GM21360 (cell line): ENCODE measurements around the gene TMEM191C.
A peak's percentile ranks its signal among the peaks of the same experiment; 100 is the strongest.
"Not testable (repeated sequence)": the region's sequence is repeated elsewhere in the genome, so short reads cannot be mapped to it uniquely, and the experiment has no call there.

ENCODE experiments used
- ATAC-seq: cut with Tn5 transposase; IDR thresholded peaks from one replicate; pipeline ENCODE4 v1.9.1; 2021; ENCODE audit warnings: mild to moderate bottlenecking, moderate library complexity; ENCODE audit not compliant: unreplicated experiment

TMEM191C gene

GRCh38 chr22:21445437-21446127 lies 21.6 kb upstream of the TMEM191C start:
- no peak for ATAC-seq

- no peak for ATAC-seq
Measured at GRCh38 chr22:21446128-21446826, 20.9 kb upstream of the TMEM191C start.

- ATAC-seq = no peak
Measured at GRCh38 chr22:21446827-21447690, 20.1 kb upstream of the TMEM191C start.

DNA sequence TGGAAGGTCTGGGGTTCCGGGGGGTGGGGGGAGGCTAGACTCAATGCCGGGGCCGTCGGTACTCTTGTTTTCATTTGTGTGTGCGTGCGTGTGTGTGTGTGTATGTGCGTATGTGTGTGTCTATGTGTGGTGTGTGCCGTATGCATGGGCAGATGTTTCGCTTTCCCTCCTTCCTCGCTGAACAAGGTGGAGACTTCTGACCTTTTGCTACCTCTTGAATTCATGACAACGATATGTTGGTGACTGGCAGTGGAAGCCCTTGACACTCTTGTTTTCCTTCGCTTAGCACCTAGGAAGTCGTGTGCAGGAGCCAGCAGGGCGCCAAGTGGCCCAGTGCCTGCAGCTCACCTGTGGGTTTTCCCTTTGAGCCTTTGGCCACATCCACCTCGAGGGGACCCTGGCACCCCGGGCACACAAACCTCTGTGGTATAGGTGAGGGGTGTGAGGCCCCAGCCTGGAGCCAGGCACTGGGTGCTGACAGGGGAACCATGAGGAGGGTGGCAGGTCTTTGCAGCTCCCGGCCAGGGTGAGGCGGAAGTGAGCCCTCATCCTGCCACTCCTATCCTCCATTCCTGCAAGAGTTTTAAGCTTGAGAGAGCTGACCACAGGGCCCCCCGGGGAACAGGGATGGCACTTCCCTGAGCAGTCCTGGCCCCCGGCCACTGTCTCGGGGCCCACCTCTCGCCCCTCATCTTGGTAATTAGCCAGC lies 19.3 kb upstream of the TMEM191C start:
- no peak for ATAC-seq

DNA sequence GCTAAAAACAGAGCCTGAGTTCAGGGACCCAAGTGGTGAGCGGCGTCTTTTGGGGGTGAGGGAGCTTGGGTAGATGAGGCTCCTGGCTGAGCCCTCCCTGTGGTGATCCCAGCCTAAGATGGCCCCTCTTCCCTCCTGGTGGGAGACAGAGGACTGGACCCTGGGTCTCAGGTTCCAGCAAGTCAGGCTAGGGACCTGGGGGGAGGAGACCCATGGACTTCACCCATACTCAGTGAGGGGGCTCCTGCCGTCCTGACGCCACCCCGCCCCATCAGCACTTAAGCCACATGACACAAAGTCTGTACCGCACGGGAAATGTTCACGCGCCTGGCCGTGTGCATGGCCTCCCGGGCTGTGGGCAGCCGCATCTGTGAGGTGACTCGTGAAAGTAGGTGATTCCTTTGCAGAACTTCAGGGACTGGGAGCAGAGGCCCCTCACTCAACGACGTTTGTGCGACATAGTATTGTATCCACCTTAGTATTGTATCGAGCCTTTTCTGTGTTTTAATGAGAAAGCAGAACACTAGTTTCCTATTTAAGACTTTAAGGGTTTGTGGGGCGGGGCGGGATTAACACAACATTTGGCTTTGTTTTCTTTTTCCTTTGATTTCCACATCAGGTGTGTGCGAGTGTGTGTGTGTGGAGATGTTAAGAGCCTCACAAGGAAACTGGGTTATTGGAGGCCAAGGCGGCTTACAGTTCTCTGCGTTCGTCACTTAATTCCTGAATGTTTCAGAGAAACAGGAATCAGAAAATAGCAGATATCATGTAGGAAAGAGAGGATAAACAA lies 18.4 kb upstream of the TMEM191C start:
- ATAC-seq = no peak

- no peak for ATAC-seq
Measured at GRCh38 chr22:21449531-21450319, 17.5 kb upstream of the TMEM191C start.

GRCh38 chr22:21450320-21450831 lies 16.8 kb upstream of the TMEM191C start:
- ATAC-seq = no peak

DNA sequence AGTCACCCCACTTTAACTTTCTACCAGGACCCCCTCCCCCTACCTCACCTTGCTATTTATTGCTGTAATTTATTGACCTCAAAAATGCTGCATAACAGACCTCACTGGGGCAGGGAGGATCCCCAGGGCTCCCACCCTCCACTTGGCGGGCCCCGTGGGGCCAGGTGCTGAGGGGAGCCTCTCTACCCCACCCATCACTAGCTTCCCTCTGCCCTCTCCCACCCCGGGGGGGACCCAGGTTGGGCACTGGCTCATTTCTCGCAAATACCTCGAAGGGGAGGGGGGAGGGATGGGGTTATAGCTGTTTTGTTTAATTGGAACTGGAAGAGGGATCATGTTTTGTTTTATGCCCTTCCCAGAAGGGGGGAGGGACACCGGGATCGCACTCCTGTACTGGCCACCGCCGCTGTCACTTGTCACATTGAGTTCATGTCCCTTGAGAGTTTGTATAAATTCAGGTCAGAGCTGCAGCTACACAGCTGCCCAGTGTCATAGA lies 16.3 kb upstream of the TMEM191C start:
- ATAC-seq = no peak

DNA sequence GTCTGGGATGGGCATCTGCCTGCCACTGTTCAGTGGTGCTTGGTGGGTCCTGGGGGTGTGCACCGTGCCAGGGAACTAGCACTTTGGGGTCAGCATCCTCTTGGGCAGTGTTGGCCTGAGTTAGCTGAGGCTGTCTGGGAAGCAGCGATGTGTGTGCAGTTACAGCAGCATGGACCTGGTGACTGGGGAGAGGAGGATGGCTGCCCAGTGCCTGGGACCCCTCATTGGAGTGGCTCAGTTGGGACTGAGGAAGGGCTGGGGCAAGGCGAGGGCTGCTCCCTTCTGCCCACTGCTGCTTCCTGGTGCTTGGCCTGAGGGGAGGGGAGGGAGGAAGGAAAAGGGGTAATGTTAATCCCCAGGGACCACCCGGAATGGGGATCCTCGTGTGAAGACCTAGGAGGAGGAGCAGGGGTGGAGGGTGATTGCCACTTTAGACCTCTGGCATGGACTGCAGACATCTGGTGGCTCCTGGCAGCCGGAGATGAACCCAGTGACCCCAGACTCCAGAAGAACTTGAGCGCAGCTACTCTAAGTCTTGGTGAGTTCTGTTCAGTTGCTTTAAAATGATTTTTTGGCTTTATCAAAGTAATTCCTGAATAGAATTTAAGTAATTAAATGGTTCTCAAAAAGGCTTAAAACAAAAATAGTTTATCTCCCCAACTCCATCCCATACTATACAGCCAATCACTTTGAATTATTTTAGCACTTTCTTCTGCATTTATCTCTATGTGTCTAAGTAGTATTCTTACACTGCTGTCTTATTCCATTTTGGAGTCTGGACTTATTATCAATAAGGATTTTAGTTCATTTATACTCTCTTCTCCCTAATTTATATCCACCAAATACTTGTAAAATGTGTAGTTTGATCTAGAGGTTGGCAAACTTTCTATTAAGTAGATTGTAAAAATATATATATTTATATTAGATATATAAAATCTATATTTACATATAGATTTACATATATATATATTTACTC lies 15.4 kb upstream of the TMEM191C start:
- no peak for ATAC-seq

GRCh38 chr22:21452666-21453065 lies 14.5 kb upstream of the TMEM191C start:
- ATAC-seq = not testable (repeated sequence)

DNA sequence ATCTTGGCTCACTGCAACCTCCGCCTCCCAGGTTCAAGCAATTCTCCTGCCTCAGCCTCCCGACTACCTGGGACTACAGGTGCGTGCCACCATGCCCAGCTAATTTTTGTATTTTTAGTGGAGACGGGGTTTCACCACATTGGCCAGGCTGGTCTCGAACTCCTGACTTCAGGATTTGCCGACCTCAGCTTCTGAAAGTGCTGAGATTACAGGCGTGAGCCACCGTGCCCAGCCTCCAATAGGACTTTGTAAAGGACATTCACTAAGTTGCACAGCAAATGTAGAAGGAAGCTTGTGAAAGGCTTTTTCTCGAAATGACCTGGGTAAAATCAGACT lies 12.2 kb upstream of the TMEM191C start:
- ATAC-seq = not testable (repeated sequence)

DNA sequence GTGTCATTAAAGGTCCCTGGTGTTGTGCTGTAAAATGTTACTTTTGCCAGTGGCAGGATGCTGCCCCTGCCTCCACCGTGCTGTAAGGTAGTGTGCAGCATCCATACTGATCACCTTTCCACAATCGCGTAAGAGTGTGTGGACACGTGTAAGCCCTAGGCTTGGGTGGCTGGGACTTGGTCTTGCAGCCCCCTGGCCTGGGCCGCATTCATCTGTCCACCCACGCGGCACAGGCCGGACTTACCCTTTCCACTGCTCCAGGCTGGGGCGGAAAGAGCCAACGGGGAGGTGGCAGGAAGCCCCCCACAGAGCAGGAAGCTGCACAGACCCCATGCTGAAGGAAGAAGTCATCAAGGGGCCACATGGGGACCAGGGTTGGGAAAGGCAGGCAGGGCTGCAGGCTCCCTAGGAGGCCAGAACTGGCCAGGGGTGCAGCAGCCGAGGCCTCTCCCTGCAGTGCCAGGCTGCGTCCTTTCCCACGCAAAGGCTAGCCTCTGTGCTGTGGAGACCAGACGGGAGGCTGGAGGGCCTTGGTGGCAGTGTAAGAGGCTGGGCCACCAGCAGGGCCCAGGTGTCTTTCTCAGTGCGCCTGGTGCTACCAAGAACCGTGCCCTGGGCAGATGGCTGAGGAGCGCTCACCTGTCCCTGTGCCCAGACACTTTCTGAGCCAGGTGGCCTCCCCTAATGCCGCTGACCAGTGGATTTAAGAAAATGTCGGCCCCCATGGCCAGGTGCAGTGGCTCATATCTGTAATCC lies 11.7 kb upstream of the TMEM191C start:
- no peak for ATAC-seq

DNA sequence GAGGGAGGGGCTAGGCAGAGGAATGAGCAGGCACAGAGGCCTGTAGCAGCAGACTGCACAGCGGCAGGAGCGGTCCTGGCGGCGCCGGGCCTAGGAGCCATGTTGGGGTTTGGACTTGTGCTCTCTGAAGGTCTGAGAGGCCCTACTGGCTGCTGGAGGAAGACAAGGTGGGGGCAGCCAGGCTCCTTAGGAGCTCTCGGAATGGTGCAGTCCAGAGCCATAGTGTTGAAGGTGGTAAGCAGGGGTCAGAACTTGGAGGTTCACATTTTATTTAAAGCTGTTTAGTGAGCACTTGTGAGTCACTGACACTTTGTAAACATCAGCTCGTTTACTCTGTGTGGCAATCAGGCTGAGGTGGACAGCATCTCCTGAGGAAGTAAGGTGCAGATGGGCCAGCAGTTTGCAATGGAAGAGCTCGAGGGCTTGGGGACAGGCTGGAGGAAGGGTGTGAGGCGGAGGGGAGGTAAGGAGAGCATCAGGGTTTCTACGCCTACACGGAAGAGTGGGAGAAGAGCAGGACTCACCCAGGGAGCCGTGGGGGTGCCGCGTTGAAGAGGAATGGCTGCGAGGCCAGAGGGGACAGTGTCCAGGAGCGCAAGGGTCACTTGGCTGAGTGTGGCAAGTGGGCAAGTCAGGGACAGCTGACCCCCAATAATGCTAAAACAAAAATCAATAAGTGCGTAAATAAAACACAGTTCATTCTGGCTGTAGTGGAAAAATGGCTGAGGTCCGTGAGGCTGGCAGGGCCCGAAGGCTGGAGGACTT lies 10.0 kb upstream of the TMEM191C start:
- ATAC-seq = no peak

DNA sequence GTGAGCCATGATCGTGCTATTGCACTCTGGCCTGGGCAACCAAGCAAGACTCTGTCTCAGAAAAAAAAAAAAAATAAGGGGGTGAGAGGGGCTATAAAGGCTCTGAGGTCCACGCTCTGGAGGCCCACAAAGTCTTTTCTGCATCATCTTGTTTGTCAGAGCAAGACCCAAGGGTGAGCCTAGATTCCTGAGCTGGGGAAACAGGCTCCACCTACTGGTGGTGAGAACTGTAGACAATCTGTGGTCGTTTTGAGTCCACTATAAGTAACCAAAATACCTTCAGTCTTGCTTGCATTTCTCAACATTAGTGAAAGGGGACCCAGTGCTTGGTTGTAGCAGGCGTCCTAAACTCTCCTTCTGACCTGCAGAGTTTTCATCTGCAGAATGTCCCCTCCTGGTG lies 4.5 kb upstream of the TMEM191C start:
- not testable (repeated sequence) for ATAC-seq

- ATAC-seq = peak; percentile 80
Measured at GRCh38 chr22:21468194-21469096, 1.3 kb downstream of the TMEM191C start.
